GM12874 (cell line): ENCODE measurements around the gene CXCL11.

Experiments
- CTCF ChIP-seq: IDR thresholded peaks from 2 replicates; pipeline ENCODE4 v1.5.1; 2011; ENCODE audit warnings: low read depth, mild to moderate bottlenecking, control low read depth, low read length, moderate library complexity; ENCODE audit not compliant: insufficient read depth

Gene CXCL11

GRCh38 chr4:76035799-76036380 is at the start of gene CXCL11:
Gene CXCL11, minus strand, starts transcription at chr4:76036070. Its CDS starts 83 bp downstream, at chr4:76035987.
- no peak for TF ChIP-seq CTCF

GRCh38 chr4:76084542-76084941 is 48.7 kb upstream of the CXCL11 start:
- no peak for TF ChIP-seq CTCF

GRCh38 chr4:76083386-76083988 is 47.6 kb upstream of the CXCL11 start:
- TF ChIP-seq CTCF, result no peak

GRCh38 chr4:76078033-76078613 is 42.3 kb upstream of the CXCL11 start:
- no peak for TF ChIP-seq CTCF

GRCh38 chr4:76074993-76075600 is 39.2 kb upstream of the CXCL11 start:
- no peak for TF ChIP-seq CTCF

- no peak for TF ChIP-seq CTCF
Observed at GRCh38 chr4:76074468-76074867, 38.6 kb upstream of the CXCL11 start, which contains the start of gene ART3. Gene ART3, plus strand, starts transcription at chr4:76074709. Its CDS starts 1,181 bp downstream, at chr4:76075890.

- TF ChIP-seq CTCF, result no peak
Observed at GRCh38 chr4:76072760-76073159, 36.9 kb upstream of the CXCL11 start.
